SK-MEL-5 (cell line): Measurements from ENCODE around the gene LMLN. TPM values are rescaled to one million over a fixed set of nuclear protein-coding genes. Genes with fewer than 3 reads are reported as not detected.
A peak's percentile ranks its signal among the peaks of the same experiment; 100 is the strongest.
"Not testable (repeated sequence)": the region's sequence is repeated elsewhere in the genome, so short reads cannot be mapped to it uniquely, and the experiment has no call there.

Experiments used
- DNase-seq: peaks from one replicate; pipeline ENCODE4 v3.0.0-alpha.2; 2016; ENCODE audit warnings: low read depth, low spot score
- in situ Hi-C: cut with HindIII; loops from 2 replicates; pipeline ENCODE4 v1.10.0; 2016; ENCODE audit warnings: low sequenced_read_pairs, high pct_unique_total_duplicates, low pct_unique_long_range_greater_than_20kb
- polyA plus RNA-seq, 2 experiments: library from polyadenylated mRNA; depleted of rRNA; stranded (reverse); fragments of >200 nt; gene quantifications; 2 replicates each; pipeline ENCODE4 v1.2.3, GENCODE V29; 2015
- total RNA-seq: library from RNA; depleted of rRNA; stranded (reverse); fragments of >200 nt; shearing (Covaris generic); gene quantifications from 2 replicates; pipeline ENCODE4 v1.2.3, GENCODE V29; 2014; rRNA removed

Gene LMLN
- total RNA-seq: 5.7 and 6.5 TPM in 2 replicates
- polyA plus RNA-seq (2015; cell fraction: cytosol; rRNA removed): 5.9 and 9.9 TPM in 2 replicates
- polyA plus RNA-seq (2015; cell fraction: nucleus; rRNA removed): 13.9 and 15.1 TPM in 2 replicates

- in situ Hi-C loops: no loop called here
- DNase-seq: peak; percentile 97
Measured at GRCh38 chr3:197959891-197960693, at the start of gene LMLN. TSS of gene LMLN (plus strand) at chr3:197960217. CDS start at chr3:197960246, 29 bp downstream.

GRCh38 chr3:197912741-197913476 is 47.1 kb upstream of the LMLN start:
- in situ Hi-C loops: no loop called here
- no peak for DNase-seq

- in situ Hi-C loops: no loop called here
- DNase-seq: no peak
Measured at GRCh38 chr3:197913641-197914380, 46.2 kb upstream of the LMLN start.

- in situ Hi-C loops, DNase-seq: not testable (repeated sequence)
Measured at GRCh38 chr3:197921429-197922275, 38.4 kb upstream of the LMLN start.

- in situ Hi-C loops: no loop called here
- peak; percentile 36 for DNase-seq
Measured at GRCh38 chr3:197926418-197926817, 33.6 kb upstream of the LMLN start.

GRCh38 chr3:197927578-197927977 is 32.4 kb upstream of the LMLN start:
- DNase-seq, in situ Hi-C loops: not testable (repeated sequence)

GRCh38 chr3:197936819-197937384 is 23.1 kb upstream of the LMLN start:
- DNase-seq: no peak
- in situ Hi-C loops: no loop called here

GRCh38 chr3:197940745-197941384 is 19.2 kb upstream of the LMLN start:
- DNase-seq: no peak

GRCh38 chr3:197942956-197943556 is 17.0 kb upstream of the LMLN start:
- in situ Hi-C loops: no loop called here
- peak; percentile 76 for DNase-seq

More at GRCh38 chr3:197940745-197941384, 19.2 kb upstream of the LMLN start:
- in situ Hi-C loops: no loop called here

GRCh38 chr3:197949191-197949777 is 10.7 kb upstream of the LMLN start:
- in situ Hi-C loops: no loop called here
- no peak for DNase-seq

GRCh38 chr3:197949778-197950676 is 10.0 kb upstream of the LMLN start, which contains the start of gene RPL35A:
TSS of gene RPL35A (plus strand) at chr3:197950190. CDS start at chr3:197950968, 778 bp downstream.
- in situ Hi-C loops: no loop called here
- DNase-seq: peak; percentile 92

- in situ Hi-C loops: no loop called here
- DNase-seq: no peak
Measured at GRCh38 chr3:197950677-197951061, 9.3 kb upstream of the LMLN start.

- in situ Hi-C loops: no loop called here
- DNase-seq: no peak
Measured at GRCh38 chr3:197951392-197951990, 8.5 kb upstream of the LMLN start.

GRCh38 chr3:197952440-197952839 is 7.6 kb upstream of the LMLN start:
- no peak for DNase-seq
- in situ Hi-C loops: no loop called here
